ENCODE results near the gene FYN. TPM values are rescaled to one million over a fixed set of nuclear protein-coding genes. Genes with fewer than 3 reads are reported as not detected.

Gene FYN
- total and polyA plus RNA-seq, 4 donors, result 11.2 to 28.3 (median 19.7) TPM

- no peak for DNase-seq (ENCODE audit: low spot score)
- H3K9ac ChIP-seq (ENCODE audit: low read depth in 1 of 2, low read length in 2 of 2), result no peak overlapping the region
- 95% methylated on average over 7 of the region's 7 CpGs for WGBS
- H3K4me3 ChIP-seq (ENCODE audit: low read depth in 1 of 3, low read length in 3 of 3), result no peak overlapping the region
- TF ChIP-seq TAF1 (conservative IDR thresholded peaks at IDR 0.05), result no peak
- TF ChIP-seq RXRA (IDR thresholded peaks at IDR 0.05), result no peak
- TF ChIP-seq, protein P1, sequence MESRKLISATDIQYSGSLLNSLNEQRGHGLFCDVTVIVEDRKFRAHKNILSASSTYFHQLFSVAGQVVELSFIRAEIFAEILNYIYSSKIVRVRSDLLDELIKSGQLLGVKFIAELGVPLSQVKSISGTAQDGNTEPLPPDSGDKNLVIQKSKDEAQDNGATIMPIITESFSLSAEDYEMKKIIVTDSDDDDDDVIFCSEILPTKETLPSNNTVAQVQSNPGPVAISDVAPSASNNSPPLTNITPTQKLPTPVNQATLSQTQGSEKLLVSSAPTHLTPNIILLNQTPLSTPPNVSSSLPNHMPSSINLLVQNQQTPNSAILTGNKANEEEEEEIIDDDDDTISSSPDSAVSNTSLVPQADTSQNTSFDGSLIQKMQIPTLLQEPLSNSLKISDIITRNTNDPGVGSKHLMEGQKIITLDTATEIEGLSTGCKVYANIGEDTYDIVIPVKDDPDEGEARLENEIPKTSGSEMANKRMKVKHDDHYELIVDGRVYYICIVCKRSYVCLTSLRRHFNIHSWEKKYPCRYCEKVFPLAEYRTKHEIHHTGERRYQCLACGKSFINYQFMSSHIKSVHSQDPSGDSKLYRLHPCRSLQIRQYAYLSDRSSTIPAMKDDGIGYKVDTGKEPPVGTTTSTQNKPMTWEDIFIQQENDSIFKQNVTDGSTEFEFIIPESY (IDR thresholded peaks at IDR 0.05), result no peak
- TF ChIP-seq NR2F2 (IDR thresholded peaks at IDR 0.05), result no peak
- TF ChIP-seq, protein P2, sequence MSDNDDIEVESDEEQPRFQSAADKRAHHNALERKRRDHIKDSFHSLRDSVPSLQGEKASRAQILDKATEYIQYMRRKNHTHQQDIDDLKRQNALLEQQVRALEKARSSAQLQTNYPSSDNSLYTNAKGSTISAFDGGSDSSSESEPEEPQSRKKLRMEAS (IDR thresholded peaks at IDR 0.05), result no peak
- TF ChIP-seq EGR1 (IDR thresholded peaks at IDR 0.05; ENCODE audit: low read depth in 2 of 2), result no peak
- TF ChIP-seq RAD21 (IDR thresholded peaks at IDR 0.05), result no peak
- no peak for TF ChIP-seq ATF3 (IDR thresholded peaks at IDR 0.05)
- TF ChIP-seq, protein P3, sequence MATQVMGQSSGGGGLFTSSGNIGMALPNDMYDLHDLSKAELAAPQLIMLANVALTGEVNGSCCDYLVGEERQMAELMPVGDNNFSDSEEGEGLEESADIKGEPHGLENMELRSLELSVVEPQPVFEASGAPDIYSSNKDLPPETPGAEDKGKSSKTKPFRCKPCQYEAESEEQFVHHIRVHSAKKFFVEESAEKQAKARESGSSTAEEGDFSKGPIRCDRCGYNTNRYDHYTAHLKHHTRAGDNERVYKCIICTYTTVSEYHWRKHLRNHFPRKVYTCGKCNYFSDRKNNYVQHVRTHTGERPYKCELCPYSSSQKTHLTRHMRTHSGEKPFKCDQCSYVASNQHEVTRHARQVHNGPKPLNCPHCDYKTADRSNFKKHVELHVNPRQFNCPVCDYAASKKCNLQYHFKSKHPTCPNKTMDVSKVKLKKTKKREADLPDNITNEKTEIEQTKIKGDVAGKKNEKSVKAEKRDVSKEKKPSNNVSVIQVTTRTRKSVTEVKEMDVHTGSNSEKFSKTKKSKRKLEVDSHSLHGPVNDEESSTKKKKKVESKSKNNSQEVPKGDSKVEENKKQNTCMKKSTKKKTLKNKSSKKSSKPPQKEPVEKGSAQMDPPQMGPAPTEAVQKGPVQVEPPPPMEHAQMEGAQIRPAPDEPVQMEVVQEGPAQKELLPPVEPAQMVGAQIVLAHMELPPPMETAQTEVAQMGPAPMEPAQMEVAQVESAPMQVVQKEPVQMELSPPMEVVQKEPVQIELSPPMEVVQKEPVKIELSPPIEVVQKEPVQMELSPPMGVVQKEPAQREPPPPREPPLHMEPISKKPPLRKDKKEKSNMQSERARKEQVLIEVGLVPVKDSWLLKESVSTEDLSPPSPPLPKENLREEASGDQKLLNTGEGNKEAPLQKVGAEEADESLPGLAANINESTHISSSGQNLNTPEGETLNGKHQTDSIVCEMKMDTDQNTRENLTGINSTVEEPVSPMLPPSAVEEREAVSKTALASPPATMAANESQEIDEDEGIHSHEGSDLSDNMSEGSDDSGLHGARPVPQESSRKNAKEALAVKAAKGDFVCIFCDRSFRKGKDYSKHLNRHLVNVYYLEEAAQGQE (IDR thresholded peaks at IDR 0.05), result no peak
- TF ChIP-seq SP1 (IDR thresholded peaks at IDR 0.05), result no peak
- no peak for TF ChIP-seq YY1 (IDR thresholded peaks at IDR 0.05)
- no peak for TF ChIP-seq HNF4G (IDR thresholded peaks at IDR 0.05)
- no peak for TF ChIP-seq HNF4A (conservative IDR thresholded peaks at IDR 0.05)
- TF ChIP-seq CTCF (IDR thresholded peaks at IDR 0.05; ENCODE audit: low read depth, low read length, missing input control), result no peak
- no peak for TF ChIP-seq JUND (IDR thresholded peaks at IDR 0.05)
- TF ChIP-seq FOXA1 (IDR thresholded peaks at IDR 0.05), result no peak
- TF ChIP-seq GABPA (IDR thresholded peaks at IDR 0.05 in 1 of 2, conservative IDR thresholded peaks at IDR 0.05 in 1 of 2), result no peak
- no peak for TF ChIP-seq FOXA2 (IDR thresholded peaks at IDR 0.05)
- H3K27ac ChIP-seq (ENCODE audit: low read depth in 1 of 2, low read length in 2 of 2), result no peak overlapping the region
- H3K4me1 ChIP-seq (ENCODE audit: control insufficient read depth in 4 of 4, insufficient read depth in 4 of 4, low read length in 3 of 4), result peaks cover 5 to 11% (median 9%) of the 10 kb centered on the region in 4 donors
- H3K36me3 ChIP-seq (ENCODE audit: control insufficient read depth in 4 of 4, insufficient read depth in 3 of 4, low read depth in 1 of 4, low read length in 3 of 4), result no peaks in the 10 kb centered on the region
- no peaks in the 10 kb centered on the region for H3K9me3 ChIP-seq (ENCODE audit: control insufficient read depth in 4 of 4, low read length in 3 of 4)
- H3K27me3 ChIP-seq (ENCODE audit: control insufficient read depth in 4 of 4, insufficient read depth in 4 of 4, low read length in 3 of 4), result no peaks in the 10 kb centered on the region
These were observed 147.7 kb downstream of the FYN start for GRCh38 chr6:111725446-111726112.
